SK-N-MC (cell line): ENCODE data around the gene FBXL5.

Experiments
- EZH2 ChIP-seq: fragments of 200-600 bp; sonication (generic); IDR thresholded peaks from one replicate; pipeline ENCODE4 v1.6.1; 2017; ENCODE audit warnings: antibody characterized with exemption
- FOXP2 ChIP-seq: optimal IDR thresholded peaks from 2 replicates; pipeline ENCODE3; 2011; ENCODE audit warnings: mild to moderate bottlenecking, moderate library complexity; ENCODE audit not compliant: insufficient read depth; ENCODE audit errors: extremely low read length, control extremely low read depth
- POLR2AphosphoS5 ChIP-seq: IDR thresholded peaks from 2 replicates; pipeline ENCODE4 v1.6.1; 2012; ENCODE audit warnings: mild to moderate bottlenecking, low read depth, low read length, borderline replicate concordance

GRCh38 chr4:15557786-15558550 lies 97.2 kb downstream of the FBXL5 start:
- TF ChIP-seq POLR2AphosphoS5, result no peak
- TF ChIP-seq FOXP2, result no peak
- no peak for TF ChIP-seq EZH2
